Tibial nerve (tissue), 4 donors: ENCODE measurements around the gene UGGT1. TPM values are rescaled to one million over a fixed set of nuclear protein-coding genes. Genes with fewer than 3 reads are reported as not detected.

Source experiments
- DNase-seq, 2 donors: peaks; one replicate each; pipeline ENCODE4 v3.0.0-alpha.2; 2019; ENCODE audit warnings: low spot score in 2 of 2
- H3K27ac ChIP-seq, 4 donors: fragments of 200-600 bp; sonication (generic) in 3 of 4; one replicate each; pipeline ENCODE4 v1.5.1; 2017 to 2019; ENCODE audit warnings: mild to moderate bottlenecking in 1 of 4
- H3K27me3 ChIP-seq, 2 donors: fragments of 200-600 bp; sonication (generic) in 1 of 2; one replicate each; pipeline versions ENCODE4 v1.5.1 to v1.6.0; 2017 to 2019
- H3K36me3 ChIP-seq, 3 donors: fragments of 200-600 bp; sonication (generic); one replicate each; pipeline ENCODE4 v1.5.1; 2018 to 2019
- H3K4me1 ChIP-seq, 4 donors: fragments of 200-600 bp; sonication (generic) in 3 of 4; one replicate each; pipeline ENCODE4 v1.5.1; 2017 to 2019
- H3K4me3 ChIP-seq, 4 donors: fragments of 200-600 bp; sonication (generic) in 3 of 4; one replicate each; pipeline ENCODE4 v1.5.1; 2017 to 2019; ENCODE audit warnings: mild to moderate bottlenecking in 1 of 4, moderate library complexity in 1 of 4
- H3K9me3 ChIP-seq, 4 donors: fragments of 200-600 bp; sonication (generic) in 3 of 4; one replicate each; pipeline ENCODE4 v1.5.1; 2017 to 2019
- EP300 ChIP-seq, 2 donors: sonication (generic); formaldehyde crosslinking; IDR thresholded peaks; one replicate each; pipeline ENCODE4 v1.6.1; 2017; ENCODE audit warnings: antibody characterized with exemption in 2 of 2, mild to moderate bottlenecking in 1 of 2
- POLR2A ChIP-seq, 2 donors: fragments of 450-650 bp; IDR thresholded peaks; one replicate each; pipeline ENCODE4 v1.6.1; 2017; ENCODE audit warnings: antibody characterized with exemption in 2 of 2, mild to moderate bottlenecking in 2 of 2, moderate library complexity in 2 of 2
- WGBS, 2 donors: methylation state at CpG; one replicate each; pipeline ENCODE4 v1.1.5; 2018; 5-methylcytosine and 5-hydroxymethylcytosine counted together
- total RNA-seq, 4 donors: library from RNA; depleted of rRNA; stranded (reverse); fragments of >200 nt; gene quantifications; one replicate each; pipeline ENCODE4 v1.1.0, GENCODE V29; 2016
- TF ChIP-seq, protein P1 (sequence below), 5 experiments: fragments of 200-600 bp in 3 of 5; fragments of 450-650 bp in 2 of 5; sonication (generic) in 3 of 5; IDR thresholded peaks; one replicate each; pipeline ENCODE4 v1.5.1; 2016 to 2019; ENCODE audit warnings: antibody characterized with exemption in 5 of 5, mild to moderate bottlenecking in 3 of 5, moderate library complexity in 2 of 5

Gene UGGT1
- total RNA-seq, 4 donors from 2014 or later: 57.1 to 92.7 (median 66.2) TPM

DNA sequence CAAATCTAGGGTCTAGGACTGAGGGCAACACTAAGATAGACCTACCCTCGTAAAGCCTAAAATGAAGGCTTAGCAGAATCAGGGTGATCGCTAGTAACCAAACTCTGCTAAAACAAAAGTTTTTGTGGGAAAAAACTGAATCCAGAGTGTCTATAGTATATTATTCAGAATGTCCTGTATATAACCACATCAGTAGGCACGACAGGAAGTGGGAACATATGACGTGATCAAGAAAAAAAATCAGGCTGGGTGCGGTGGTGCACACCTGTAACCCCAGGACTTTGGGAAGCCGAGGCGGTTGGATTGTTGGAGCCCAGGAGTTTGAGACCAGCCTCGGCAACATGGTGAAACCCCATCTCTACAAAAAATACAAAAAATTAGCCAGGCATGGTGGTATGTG lies 106.1 kb downstream of the UGGT1 start:
- Histone ChIP-seq H3K4me3 (no peak overlapping the region), H3K27me3 (no peaks in the 10 kb centered on the region), H3K36me3 (peaks cover 0 to 13% (median 0%) of the 10 kb centered on the region in 3 donors), H3K9me3 (no peaks in the 10 kb centered on the region), H3K27ac (no peak overlapping the region), H3K4me1 (no peaks in the 10 kb centered on the region)
- TF ChIP-seq, protein P1, sequence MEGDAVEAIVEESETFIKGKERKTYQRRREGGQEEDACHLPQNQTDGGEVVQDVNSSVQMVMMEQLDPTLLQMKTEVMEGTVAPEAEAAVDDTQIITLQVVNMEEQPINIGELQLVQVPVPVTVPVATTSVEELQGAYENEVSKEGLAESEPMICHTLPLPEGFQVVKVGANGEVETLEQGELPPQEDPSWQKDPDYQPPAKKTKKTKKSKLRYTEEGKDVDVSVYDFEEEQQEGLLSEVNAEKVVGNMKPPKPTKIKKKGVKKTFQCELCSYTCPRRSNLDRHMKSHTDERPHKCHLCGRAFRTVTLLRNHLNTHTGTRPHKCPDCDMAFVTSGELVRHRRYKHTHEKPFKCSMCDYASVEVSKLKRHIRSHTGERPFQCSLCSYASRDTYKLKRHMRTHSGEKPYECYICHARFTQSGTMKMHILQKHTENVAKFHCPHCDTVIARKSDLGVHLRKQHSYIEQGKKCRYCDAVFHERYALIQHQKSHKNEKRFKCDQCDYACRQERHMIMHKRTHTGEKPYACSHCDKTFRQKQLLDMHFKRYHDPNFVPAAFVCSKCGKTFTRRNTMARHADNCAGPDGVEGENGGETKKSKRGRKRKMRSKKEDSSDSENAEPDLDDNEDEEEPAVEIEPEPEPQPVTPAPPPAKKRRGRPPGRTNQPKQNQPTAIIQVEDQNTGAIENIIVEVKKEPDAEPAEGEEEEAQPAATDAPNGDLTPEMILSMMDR (IDR thresholded peaks at IDR 0.05): no peak
- no peak for TF ChIP-seq POLR2A (IDR thresholded peaks at IDR 0.05)
- TF ChIP-seq EP300 (IDR thresholded peaks at IDR 0.05): no peak
- 91 to 96% methylated on average over 8 of the region's 8 CpGs for WGBS, 2 donors
- DNase-seq: no peak

DNA sequence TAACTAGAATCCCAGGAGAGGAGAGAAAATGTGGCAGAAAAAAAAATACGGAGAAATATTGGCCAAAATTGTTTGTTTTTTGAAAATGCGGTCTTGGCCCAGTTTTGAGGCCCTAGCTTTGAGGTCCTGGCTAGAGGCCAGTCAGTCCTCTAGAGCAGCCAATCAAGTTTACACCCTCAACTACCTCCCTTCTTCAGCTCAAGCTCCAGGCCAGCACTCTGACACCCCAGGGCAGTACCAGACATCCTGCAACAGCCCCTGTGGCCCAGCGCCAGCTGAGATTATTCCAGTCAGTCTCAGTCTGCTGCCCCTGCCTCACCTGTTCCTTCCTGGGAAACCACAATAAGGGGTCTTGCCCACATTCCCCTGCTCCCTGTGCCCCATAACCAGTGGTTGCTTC lies 107.7 kb downstream of the UGGT1 start:
- H3K9me3 ChIP-seq: no peaks in the 10 kb centered on the region
- DNase-seq: no peak
- no peaks in the 10 kb centered on the region for H3K27me3 ChIP-seq
- no peak overlapping the region for H3K27ac ChIP-seq
- H3K36me3 ChIP-seq: peaks cover 0 to 13% (median 0%) of the 10 kb centered on the region in 3 donors
- no peak overlapping the region for H3K4me3 ChIP-seq
- no peaks in the 10 kb centered on the region for H3K4me1 ChIP-seq
- TF ChIP-seq EP300 (IDR thresholded peaks at IDR 0.05) (no peak), POLR2A (IDR thresholded peaks at IDR 0.05) (no peak)
- TF ChIP-seq, protein P1 (IDR thresholded peaks at IDR 0.05): no peak
- 65 to 70% methylated on average over 3 of the region's 3 CpGs for WGBS, 2 donors

DNA sequence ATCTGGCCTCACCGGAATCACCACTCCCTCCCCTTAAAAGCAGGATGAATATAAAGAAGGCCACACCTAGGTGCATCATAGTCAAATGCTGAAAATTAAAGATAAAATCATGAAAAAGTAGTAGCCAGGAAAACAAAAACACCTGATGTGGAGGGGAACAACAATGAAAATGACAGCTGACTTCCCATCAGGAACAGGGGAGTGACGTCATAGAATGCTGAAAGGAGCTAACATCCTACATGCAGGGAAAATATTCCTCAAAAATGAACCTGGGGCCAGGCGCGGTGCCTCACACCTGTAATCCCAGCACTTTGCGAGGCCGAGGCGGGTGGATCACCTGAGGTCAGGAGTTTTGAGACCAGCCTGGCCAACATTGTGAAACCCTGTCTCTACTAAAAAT lies 108.1 kb downstream of the UGGT1 start:
- no peak overlapping the region for H3K4me3 ChIP-seq
- TF ChIP-seq EP300 (IDR thresholded peaks at IDR 0.05) (no peak), POLR2A (IDR thresholded peaks at IDR 0.05) (no peak)
- TF ChIP-seq, protein P1 (IDR thresholded peaks at IDR 0.05): no peak

DNA sequence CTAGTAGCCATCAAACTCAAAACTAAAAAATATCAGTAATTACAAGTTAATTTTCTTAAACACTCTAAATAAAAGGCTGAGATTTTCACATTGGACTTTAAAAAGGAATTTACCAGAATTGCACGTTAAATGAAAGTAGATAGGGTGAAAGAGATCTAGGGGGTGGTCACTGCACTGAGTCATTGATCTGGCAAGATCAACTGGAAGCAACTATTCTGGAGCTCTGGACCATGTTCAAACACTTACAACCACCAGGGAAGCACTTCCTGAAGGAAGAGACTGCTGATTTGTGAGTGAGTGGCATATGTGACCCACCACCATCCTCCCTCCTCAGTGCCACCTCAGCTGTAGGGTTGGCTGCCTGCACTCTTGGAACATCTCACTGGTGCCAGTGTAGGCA lies 111.8 kb downstream of the UGGT1 start:
- no peaks in the 10 kb centered on the region for H3K4me1 ChIP-seq
- WGBS, 2 donors: 66 to 82% methylated on average over 1 of the region's 1 CpG
- H3K4me3 ChIP-seq: no peak overlapping the region
- no peaks in the 10 kb centered on the region for H3K27me3 ChIP-seq
- no peak overlapping the region for H3K27ac ChIP-seq
- peaks cover 0 to 12% (median 0%) of the 10 kb centered on the region in 4 donors for H3K9me3 ChIP-seq
- no peak for DNase-seq
- no peaks in the 10 kb centered on the region for H3K36me3 ChIP-seq
- no peak for TF ChIP-seq POLR2A (IDR thresholded peaks at IDR 0.05)
- TF ChIP-seq, protein P1 (IDR thresholded peaks at IDR 0.05): no peak
- no peak for TF ChIP-seq EP300 (IDR thresholded peaks at IDR 0.05)

More for the DNA sequence above, 108.1 kb downstream of the UGGT1 start:
- Histone ChIP-seq H3K27ac (no peak overlapping the region), H3K4me1 (no peaks in the 10 kb centered on the region), H3K36me3 (peaks cover 0 to 13% (median 0%) of the 10 kb centered on the region in 3 donors), H3K27me3 (no peaks in the 10 kb centered on the region), H3K9me3 (no peaks in the 10 kb centered on the region)
- DNase-seq: no peak
- 91% methylated on average over 7 of the region's 7 CpGs for WGBS, 2 donors

DNA sequence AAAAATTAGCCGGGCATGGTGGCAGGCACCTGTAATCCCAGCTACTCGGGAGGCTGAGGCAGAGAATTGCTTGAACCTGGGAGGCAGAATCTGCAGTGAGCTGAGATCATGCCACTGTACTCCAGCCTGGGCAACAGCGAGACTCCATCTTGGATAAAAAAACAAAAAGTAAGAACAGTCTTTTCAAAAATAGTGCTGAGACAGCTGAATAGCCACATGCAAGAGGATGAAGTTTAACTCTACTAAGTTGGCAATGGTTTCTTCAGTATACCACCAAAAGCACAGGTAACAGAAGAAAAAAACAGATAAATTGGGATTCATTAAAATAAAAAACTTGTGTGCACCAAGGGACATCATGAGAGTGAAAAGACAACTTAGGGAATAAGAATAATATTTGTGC lies 115.2 kb downstream of the UGGT1 start:
- WGBS, 2 donors: 61 to 95% methylated on average over 3 of the region's 3 CpGs
- no peaks in the 10 kb centered on the region for H3K27me3 ChIP-seq

More for the DNA sequence above, 115.2 kb downstream of the UGGT1 start:
- no peak for DNase-seq
- H3K27ac ChIP-seq: no peak overlapping the region
- H3K4me1 ChIP-seq: no peaks in the 10 kb centered on the region
- no peak overlapping the region for H3K4me3 ChIP-seq
- TF ChIP-seq POLR2A (IDR thresholded peaks at IDR 0.05) (no peak), EP300 (IDR thresholded peaks at IDR 0.05) (no peak)
- TF ChIP-seq, protein P1 (IDR thresholded peaks at IDR 0.05): no peak
- H3K36me3 ChIP-seq: peaks cover 0 to 6% (median 0%) of the 10 kb centered on the region in 3 donors
- H3K9me3 ChIP-seq: peaks cover 0 to 32% (median 0%) of the 10 kb centered on the region in 4 donors
